GM18508 (cell line): ENCODE data around the gene DDIT3.

Experiments
- ATAC-seq: cut with Tn5 transposase; IDR thresholded peaks from one replicate; pipeline ENCODE4 v1.9.1; 2021; ENCODE audit warnings: moderate number of reproducible peaks; ENCODE audit not compliant: insufficient read depth, unreplicated experiment

Gene DDIT3

GRCh38 chr12:57488402-57489156 is 31.7 kb downstream of the DDIT3 start:
- no peak for ATAC-seq

- ATAC-seq = peak; percentile 90
Observed at GRCh38 chr12:57487597-57488401, 32.5 kb downstream of the DDIT3 start, which contains the start of gene MARS1. TSS of gene MARS1 (plus strand) at chr12:57488068. CDS start at chr12:57488091, 23 bp downstream.

- ATAC-seq = no peak
Observed at GRCh38 chr12:57487055-57487596, 33.2 kb downstream of the DDIT3 start.

- ATAC-seq = no peak
Observed at GRCh38 chr12:57485695-57486094, 34.6 kb downstream of the DDIT3 start.

- ATAC-seq = no peak
Observed at GRCh38 chr12:57483466-57483865, 36.8 kb downstream of the DDIT3 start.

GRCh38 chr12:57481671-57482070 is 38.6 kb downstream of the DDIT3 start:
- ATAC-seq = no peak

- no peak for ATAC-seq
Observed at GRCh38 chr12:57479376-57480115, 40.8 kb downstream of the DDIT3 start, which contains the start of gene ARHGAP9. TSS of gene ARHGAP9 (minus strand) at chr12:57479866. CDS start at chr12:57479406, 460 bp downstream.

- no peak for ATAC-seq
Observed at GRCh38 chr12:57479043-57479375, 41.3 kb downstream of the DDIT3 start.

DNA sequence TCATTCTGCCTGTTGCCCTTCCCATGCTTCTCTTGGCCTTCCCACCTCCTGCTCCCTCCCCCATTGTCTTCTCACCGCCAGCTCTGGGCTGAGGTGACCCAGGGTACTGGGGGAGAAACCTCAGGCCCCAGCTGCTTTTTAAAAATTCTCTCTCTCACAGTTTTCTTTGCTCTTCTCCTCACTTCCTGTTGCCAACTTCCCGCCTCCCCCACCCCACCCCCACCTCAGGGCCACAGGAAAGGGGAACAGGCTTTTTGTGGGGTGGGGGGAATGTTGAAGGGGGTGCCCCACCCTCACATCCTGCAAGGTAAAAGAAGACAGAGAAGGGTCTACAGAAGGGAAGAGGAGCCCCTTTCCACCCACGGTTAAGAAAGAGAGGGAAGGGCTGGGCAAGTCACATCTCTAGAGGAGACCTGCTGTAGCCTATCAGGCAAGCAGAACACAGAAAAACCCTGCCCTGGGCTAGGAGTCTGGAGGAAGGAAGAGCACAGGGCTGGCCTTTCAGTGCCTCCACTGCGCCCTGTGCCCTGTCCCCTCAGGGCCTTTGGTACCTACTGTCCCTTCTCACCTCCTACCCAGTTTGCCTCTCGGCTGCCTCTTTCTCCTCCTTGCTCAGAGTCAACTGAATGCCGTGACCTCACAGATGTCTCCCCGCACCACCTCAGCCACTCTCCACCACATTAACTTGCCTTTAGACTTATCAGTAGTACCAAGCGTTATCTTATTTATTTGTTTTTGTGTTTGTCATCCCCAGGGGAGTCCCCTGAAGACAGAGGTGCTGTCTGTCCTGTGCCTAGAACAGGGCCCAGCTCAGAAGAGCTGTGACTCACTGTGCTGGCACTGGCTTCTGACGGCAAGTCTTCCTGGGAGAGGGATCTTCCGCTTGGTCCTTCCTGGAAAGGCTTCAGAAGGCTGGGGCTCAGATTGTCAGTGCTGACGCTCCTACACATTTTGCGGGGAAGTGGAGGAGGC is 42.3 kb downstream of the DDIT3 start:
- no peak for ATAC-seq

- ATAC-seq = no peak
Observed at GRCh38 chr12:57476993-57477709, 43.2 kb downstream of the DDIT3 start.

DNA sequence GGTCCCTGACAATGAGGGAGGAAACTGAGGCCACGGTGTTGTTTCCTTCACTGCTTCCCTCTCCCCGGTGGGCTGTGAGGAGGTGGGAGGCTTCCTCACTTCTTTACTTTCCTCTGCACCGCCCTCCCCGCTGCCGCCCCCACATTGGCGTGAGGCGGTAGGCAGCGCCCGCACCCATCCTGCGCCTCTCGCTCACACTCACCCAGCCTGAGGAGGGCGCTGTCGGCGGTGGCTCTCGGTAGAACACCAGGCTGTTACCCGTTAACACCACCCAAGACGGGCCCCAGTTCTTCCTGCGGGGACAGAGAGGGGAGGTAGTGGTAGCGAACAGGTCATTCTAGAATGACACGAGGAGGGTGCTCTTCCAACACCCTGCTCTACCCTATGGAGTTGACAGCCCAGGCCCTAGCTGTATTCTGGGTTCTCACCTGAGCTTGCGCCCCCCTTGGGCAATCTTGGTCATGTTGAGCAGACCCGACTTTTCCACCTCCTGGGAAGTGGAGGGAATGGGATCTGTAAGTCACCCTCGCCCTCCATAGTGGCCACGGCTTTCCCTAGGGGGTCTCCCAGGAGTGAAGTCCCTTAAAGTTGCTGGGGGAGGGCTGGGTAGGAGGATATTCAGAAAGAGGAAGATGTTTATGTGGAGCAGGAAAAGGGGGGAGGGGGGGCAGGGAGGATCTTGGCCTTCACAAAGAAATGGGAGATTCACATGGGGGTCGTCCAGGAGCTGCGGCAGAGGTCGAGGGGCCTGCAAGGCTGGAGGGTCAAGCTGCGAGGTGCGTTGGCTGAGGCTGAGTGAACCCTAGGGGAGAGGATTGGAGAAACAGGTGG is 43.9 kb downstream of the DDIT3 start:
- ATAC-seq = no peak

- no peak for ATAC-seq
Observed at GRCh38 chr12:57475271-57476161, 44.8 kb downstream of the DDIT3 start.

GRCh38 chr12:57474862-57475261 is 45.5 kb downstream of the DDIT3 start:
- ATAC-seq = no peak

DNA sequence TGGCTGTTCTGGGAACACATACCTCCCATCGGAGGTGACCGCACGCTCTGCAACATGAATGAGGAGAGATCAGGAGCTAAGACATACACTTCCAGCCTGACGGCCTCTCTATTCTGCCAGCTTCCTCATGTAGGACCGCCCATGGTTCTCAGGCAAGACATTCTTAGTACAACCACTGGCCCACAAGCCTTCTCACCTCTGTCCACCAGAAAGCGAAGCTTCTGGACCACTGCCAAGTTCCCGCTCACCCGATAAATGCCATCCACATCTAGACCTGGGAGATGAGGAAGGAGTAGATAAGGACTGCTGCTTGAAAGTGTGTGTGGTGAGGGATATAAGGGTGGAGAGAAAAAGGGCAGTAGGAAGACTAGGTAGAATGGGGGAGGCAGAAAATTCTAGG is 45.9 kb downstream of the DDIT3 start:
- ATAC-seq = no peak

- ATAC-seq = no peak
Observed at GRCh38 chr12:57473886-57474285, 46.4 kb downstream of the DDIT3 start.

- ATAC-seq = no peak
Observed at GRCh38 chr12:57473392-57473791, 46.9 kb downstream of the DDIT3 start.

GRCh38 chr12:57472391-57472790 is 47.9 kb downstream of the DDIT3 start:
- no peak for ATAC-seq
